Renal pelvis (tissue), 4 donors: ENCODE measurements around the gene TMEM238. TPM values are rescaled to one million over a fixed set of nuclear protein-coding genes. Genes with fewer than 3 reads are reported as not detected.

Experiments
- DNase-seq: peaks from one replicate; pipeline ENCODE4 v3.0.0-alpha.2; 2013
- polyA plus RNA-seq, 3 donors: library from polyadenylated mRNA; unstranded; fragments of 120-200 nt; gene quantifications; one replicate each; pipeline ENCODE4 v1.2.1, GENCODE V29; 2013; ENCODE audit not compliant: insufficient read length in 3 of 3

TMEM238 gene
- polyA plus RNA-seq, 3 donors, result 0.61 to 1.2 (median 0.91) TPM

GRCh38 chr19:55362990-55363716 lies 20.9 kb downstream of the TMEM238 start, which contains the start of gene GARIN5B:
TSS of gene GARIN5B (minus strand) at chr19:55363260. CDS start at chr19:55363066, 194 bp downstream.
- DNase-seq, result no peak

- DNase-seq, result no peak
Measured at GRCh38 chr19:55362174-55362989, 21.7 kb downstream of the TMEM238 start.

DNA sequence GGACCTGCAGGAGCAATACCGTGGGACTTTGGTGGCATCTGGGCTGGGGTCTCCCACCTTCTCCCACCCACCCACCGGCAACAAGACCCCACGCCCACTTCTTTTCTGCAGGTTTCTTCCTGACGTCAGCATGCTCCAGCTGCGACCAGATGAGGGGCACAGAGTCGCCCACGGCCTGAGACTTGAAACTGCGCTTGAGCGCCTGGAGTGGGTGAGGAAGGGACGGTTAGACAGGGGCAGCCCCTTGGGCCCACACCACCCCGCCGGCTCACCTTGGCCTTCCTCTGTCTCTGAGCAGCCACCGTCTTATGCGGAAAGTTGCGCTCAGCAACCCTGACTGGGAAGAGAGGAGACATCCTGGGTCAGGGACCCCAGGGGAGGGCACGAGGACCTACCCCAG lies 23.2 kb downstream of the TMEM238 start:
- DNase-seq, result no peak

DNA sequence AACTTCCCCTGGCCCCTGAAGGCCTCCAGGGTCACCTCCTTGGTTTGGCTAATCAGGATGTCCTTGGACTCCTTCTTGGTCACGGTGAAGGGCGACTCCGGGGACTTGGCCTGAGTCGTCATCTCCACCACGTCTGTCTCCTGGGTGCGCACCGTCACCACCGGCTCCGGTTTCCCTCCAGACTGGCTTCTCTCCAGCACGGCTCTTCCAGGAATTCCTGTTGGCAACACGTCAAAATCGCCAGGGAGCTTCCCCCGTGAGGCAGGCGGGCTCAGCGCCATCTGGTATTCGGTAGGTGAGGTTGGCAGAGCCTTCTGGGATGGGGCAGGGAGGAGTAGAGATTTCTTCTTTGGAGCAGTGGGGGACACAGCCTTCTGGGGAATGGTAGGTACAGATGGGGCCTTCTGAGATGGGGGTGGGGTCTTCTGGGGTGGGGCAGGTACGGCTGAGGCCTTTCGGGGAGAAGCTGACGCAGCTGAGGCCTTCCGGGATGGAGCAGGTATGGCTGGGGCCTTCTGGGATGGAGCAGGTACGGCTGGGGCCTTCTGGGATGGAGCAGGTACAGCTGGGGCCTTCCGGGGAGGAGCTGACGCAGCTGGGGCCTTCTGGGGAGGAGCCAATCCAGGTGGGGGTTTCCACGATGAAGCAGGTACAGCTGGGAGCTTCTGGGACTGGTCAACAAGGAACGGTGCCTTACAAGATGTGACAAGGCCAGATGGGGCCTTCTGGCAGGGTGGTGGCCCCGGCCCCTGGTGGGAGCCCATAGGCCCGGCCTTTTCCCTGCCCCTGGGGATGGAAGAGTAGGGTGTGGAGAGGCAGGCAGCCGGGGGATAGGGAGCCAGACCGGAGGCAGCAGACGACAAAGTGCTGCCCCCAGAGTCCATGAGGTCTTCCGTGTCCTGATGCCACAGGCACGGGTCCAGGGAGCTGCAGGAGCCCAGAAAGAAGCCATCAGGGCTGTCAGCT lies 24.9 kb downstream of the TMEM238 start:
- DNase-seq, result no peak

- no peak for DNase-seq
Measured at GRCh38 chr19:55358493-55358892, 25.6 kb downstream of the TMEM238 start.

DNA sequence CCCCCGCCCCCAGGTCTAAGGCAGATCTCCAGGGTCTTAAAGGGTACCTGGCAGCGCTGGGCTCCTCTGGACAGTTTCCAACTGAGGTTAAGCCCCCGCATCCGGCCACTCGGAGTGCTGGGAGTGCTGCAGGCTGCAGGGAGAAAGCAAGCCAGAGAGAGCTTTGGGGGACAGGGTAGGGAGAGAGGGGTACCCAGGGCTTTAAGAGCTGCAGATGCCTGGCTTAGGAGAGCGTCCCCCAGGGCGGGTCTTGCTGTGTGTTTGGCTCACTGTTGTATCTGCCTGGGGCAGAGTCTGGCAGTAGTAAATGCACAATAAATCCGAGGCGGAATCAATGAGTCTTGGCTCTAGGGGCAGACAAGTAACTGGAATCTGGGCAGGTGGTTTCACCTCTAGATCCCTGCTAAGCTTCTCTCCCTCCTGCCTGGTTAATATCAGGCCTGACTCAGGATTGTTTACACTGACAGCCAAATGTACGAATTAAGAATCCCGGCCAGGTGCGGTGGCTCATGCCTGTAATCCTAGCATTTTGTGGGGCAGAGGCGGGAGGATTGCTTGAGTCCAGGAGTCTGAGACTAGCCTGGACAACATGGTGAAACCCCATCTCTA lies 28.8 kb downstream of the TMEM238 start:
- no peak for DNase-seq

GRCh38 chr19:55354698-55355212 lies 29.3 kb downstream of the TMEM238 start, which contains the start of gene COX6B2:
TSS of gene COX6B2 (minus strand) at chr19:55354719. CDS start at chr19:55354521, 198 bp downstream.
- DNase-seq, result no peak

DNA sequence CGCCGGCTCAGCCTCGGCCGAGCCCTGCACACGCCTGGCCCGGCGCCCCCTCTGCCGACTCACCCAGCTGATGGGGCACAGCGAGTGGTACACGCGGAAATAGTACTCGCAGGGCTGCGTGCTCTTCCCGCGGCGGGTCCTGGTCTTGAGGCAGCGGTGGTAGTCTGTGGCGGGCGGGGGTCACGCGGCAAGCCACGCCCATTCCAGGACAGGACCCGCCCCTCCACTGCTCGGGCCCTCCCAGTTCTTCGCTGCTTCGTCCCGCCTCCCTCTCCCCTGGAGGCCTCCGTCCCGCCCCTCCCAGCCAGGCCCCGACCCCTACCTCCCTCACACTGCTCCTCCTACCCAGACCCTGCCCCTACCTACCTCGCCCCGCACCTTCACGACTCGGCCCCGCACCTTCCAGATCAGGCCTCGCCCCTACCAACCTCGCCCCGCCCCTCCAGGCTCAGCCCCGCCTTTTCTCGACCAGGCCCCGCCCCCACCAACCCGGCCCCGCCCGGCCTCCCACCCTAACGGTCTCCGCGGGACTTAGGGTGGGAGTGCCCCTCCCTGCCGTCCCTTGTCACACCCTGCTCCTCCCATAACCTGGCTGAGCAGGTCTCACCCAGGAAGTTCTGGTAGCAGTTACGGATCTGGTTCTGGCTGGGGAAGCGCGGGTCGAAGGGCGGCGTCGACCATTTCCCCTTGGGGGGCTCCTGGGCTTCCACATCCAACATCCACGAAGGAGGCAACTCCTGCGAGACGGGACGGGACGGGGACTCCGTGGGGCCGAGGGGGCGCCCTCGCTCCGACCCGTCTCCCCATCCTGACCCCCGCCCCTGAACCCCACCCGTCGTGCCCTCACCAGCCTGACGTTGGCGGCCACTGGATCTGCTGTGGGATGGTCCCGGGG lies 30.0 kb downstream of the TMEM238 start:
- DNase-seq, result no peak

- no peak for DNase-seq
Measured at GRCh38 chr19:55353356-55353802, 30.7 kb downstream of the TMEM238 start.

GRCh38 chr19:55352549-55353145 lies 31.4 kb downstream of the TMEM238 start:
- no peak for DNase-seq

DNA sequence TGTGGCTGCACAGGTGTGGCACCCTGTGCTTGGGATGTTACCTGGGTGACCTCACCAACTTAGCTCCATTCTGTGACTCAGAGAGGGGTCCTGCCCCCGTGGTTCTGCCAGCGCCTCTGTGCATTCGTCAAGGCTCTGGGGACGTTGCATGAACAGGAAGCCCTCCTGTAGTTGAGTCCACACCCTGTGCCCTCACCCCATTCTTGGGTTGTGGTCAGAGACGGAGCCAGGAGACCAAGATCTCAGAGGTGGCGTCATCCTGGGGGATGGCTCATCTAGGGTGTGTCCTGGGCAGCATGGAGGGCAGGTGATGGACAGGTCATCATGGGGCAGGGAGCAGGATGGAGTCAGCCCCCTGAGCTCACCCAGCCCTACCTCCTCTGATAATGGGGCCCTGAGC lies 32.1 kb downstream of the TMEM238 start:
- DNase-seq, result no peak

GRCh38 chr19:55350620-55351315 lies 33.3 kb downstream of the TMEM238 start:
- DNase-seq, result no peak

DNA sequence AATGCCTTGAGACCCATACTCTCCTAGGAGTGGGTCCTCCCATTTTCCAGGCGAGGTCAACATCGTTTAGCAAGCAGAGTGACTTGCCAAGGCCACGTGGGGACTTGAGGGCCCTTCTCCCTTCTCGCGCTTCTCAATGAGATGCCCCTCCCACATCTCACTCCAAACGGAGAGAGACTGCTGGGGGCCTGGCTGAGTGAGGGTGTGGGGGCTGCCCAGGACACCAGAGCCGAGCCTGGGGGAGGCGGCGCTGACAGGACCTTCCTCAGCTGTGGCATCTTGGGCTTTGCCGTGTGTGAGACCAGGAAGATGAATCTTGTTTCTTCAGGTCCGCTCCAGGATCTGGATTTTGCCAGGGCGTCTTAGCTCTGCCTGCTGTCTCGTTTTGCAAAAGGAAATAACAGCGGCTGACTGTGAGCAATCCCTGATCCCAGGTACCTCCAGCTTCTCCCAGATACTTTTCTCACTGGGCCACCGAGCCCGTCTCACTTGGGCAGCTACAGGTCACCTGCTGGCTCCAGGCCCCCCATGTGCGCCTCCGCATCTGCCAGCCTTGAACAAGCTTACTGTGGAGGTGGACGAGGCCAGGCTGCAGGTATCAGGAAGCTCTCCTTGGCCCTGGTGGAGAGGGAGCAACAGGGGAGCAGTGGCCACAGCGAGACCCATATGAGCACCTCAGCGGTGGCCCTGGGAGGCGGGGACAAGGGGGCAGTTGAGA lies 35.6 kb downstream of the TMEM238 start:
- DNase-seq, result no peak

GRCh38 chr19:55347442-55348009 lies 36.6 kb downstream of the TMEM238 start:
- DNase-seq, result no peak

- no peak for DNase-seq
Measured at GRCh38 chr19:55346725-55347441, 37.2 kb downstream of the TMEM238 start.

GRCh38 chr19:55345818-55346724 lies 38.0 kb downstream of the TMEM238 start:
- no peak for DNase-seq
